H1 (cell line): ENCODE data around the gene TEX101. TPM values are rescaled to one million over a fixed set of nuclear protein-coding genes. Genes with fewer than 3 reads are reported as not detected.

ENCODE experiments used
- CTCF ChIA-PET: fragments of 300-600 bp; sonication (Branson Sonifier 250); formaldehyde crosslinking; loops from one replicate; lab custom pipeline; 2021; ENCODE audit not compliant: partially characterized antibody; lab: Charles Lee
- POLR2A ChIA-PET: fragments of 300-600 bp; sonication (Branson Sonifier 250); formaldehyde crosslinking; loops from one replicate; lab custom pipeline; 2021; ENCODE audit warnings: inconsistent platforms; ENCODE audit not compliant: partially characterized antibody; lab: Charles Lee
- DNase-seq, 2 experiments: peaks; one replicate each; pipeline versions ENCODE4 v3.0.0 to v3.0.0-alpha.2; 2010 to 2022; ENCODE audit warnings: low spot score in 2 of 2, low read depth in 1 of 2, mixed read lengths in 1 of 2
- FAIRE-seq: peaks from 2 replicates; lab custom pipeline; 2011; peaks lifted over from hg19 to GRCh38; lab: Jason Lieb, UNC
- H2AFZ ChIP-seq: 2 replicates; pipeline ENCODE4 v1.8.1; 2012; ENCODE audit warnings: low read length, inconsistent platforms
- H2AK5ac ChIP-seq: 2 replicates; pipeline ENCODE4 v1.6.1; 2013; ENCODE audit warnings: low read depth, low read length
- H2BK120ac ChIP-seq: replicated peaks from 2 replicates; pipeline ENCODE3; 2013; ENCODE audit warnings: low read depth, low read length, inconsistent platforms
- H2BK12ac ChIP-seq: 2 replicates; pipeline ENCODE4 v1.6.1; 2013; ENCODE audit warnings: low read depth, low read length
- H2BK15ac ChIP-seq: 2 replicates; pipeline ENCODE4 v1.6.1; 2013; ENCODE audit warnings: low read length
- H2BK20ac ChIP-seq: 2 replicates; pipeline ENCODE4 v1.6.1; 2013; ENCODE audit warnings: low read length
- H2BK5ac ChIP-seq: 2 replicates; pipeline ENCODE4 v1.6.1; 2013; ENCODE audit warnings: low read depth, low read length
- H3K14ac ChIP-seq: 2 replicates; pipeline ENCODE4 v1.6.1; 2013; ENCODE audit warnings: inconsistent platforms; ENCODE audit not compliant: insufficient read length
- H3K18ac ChIP-seq: 2 replicates; pipeline ENCODE4 v1.6.1; 2013; ENCODE audit warnings: low read length; ENCODE audit errors: extremely low read depth
- H3K23ac ChIP-seq: 2 replicates; pipeline ENCODE4 v1.6.1; 2013; ENCODE audit warnings: inconsistent platforms; ENCODE audit not compliant: insufficient read length
- H3K23me2 ChIP-seq: 2 replicates; pipeline ENCODE4 v1.6.1; 2013; ENCODE audit warnings: low read depth, low read length
- H3K27ac ChIP-seq: 2 replicates; pipeline ENCODE4 v1.6.1; 2011; ENCODE audit warnings: low read depth, low read length, inconsistent platforms
- H3K27me3 ChIP-seq, 4 experiments: replicated peaks in 1 of 4; 1 replicate in 1 of 4; 2 replicates in 3 of 4; pipeline versions ENCODE4 v1.6.1 to v1.8.1; 2011 to 2013; ENCODE audit warnings: low read length in 3 of 4, mild to moderate bottlenecking in 3 of 4, inconsistent platforms in 2 of 4, mixed read lengths in 2 of 4, moderate library complexity in 1 of 4; ENCODE audit not compliant: control insufficient read depth in 3 of 4, insufficient read depth in 3 of 4; ENCODE audit errors: extremely low read depth in 1 of 4
- H3K36me3 ChIP-seq, 4 experiments: 2 replicates each; pipeline versions ENCODE4 v1.6.1 to v1.8.1; 2011 to 2013; ENCODE audit warnings: mild to moderate bottlenecking in 4 of 4, low read length in 3 of 4, moderate library complexity in 2 of 4, control low read depth in 1 of 4, inconsistent platforms in 1 of 4; ENCODE audit not compliant: insufficient read depth in 4 of 4, control insufficient read depth in 2 of 4
- H3K4ac ChIP-seq: replicated peaks from 2 replicates; pipeline ENCODE3; 2013; ENCODE audit warnings: low read length, low read depth, mixed read lengths, inconsistent platforms; ENCODE audit not compliant: insufficient read length
- H3K4me1 ChIP-seq, 4 experiments: replicated peaks in 1 of 4; 1 replicate in 1 of 4; 2 replicates in 3 of 4; pipeline versions ENCODE4 v1.6.1 to v1.8.1; 2011 to 2013; ENCODE audit warnings: low read length in 3 of 4, inconsistent platforms in 2 of 4, mixed read lengths in 1 of 4; ENCODE audit not compliant: insufficient read depth in 4 of 4, control insufficient read depth in 3 of 4
- H3K4me2 ChIP-seq, 2 experiments: 2 replicates each; pipeline versions ENCODE4 v1.6.1 to v1.8.1; 2011 to 2013; ENCODE audit warnings: low read depth in 2 of 2, low read length in 2 of 2, control low read depth in 1 of 2, inconsistent platforms in 1 of 2, mild to moderate bottlenecking in 1 of 2; ENCODE audit not compliant: insufficient read depth in 1 of 2
- H3K4me3 ChIP-seq, 4 experiments: fragments of 200-600, 300-600 bp in 1 of 4; sonication (generic), shearing (Covaris generic), sonication (Bioruptor Twin) in 1 of 4; 2 replicates each; pipeline versions ENCODE4 v1.5.1 to v1.8.1; 2011 to 2016; ENCODE audit warnings: low read length in 4 of 4, low read depth in 3 of 4, control low read depth in 2 of 4, inconsistent platforms in 2 of 4, mild to moderate bottlenecking in 2 of 4, mixed read lengths in 1 of 4, moderate library complexity in 1 of 4; ENCODE audit not compliant: insufficient read depth in 2 of 4; ENCODE audit errors: extremely low read depth in 1 of 4
- H3K56ac ChIP-seq: replicated peaks from 2 replicates; pipeline ENCODE3; 2013; ENCODE audit warnings: low read depth, mild to moderate bottlenecking, mixed read lengths, low read length, inconsistent platforms; ENCODE audit not compliant: insufficient read length
- H3K79me1 ChIP-seq: 2 replicates; pipeline ENCODE4 v1.6.1; 2013; ENCODE audit warnings: low read depth, low read length, control low read depth
- H3K79me2 ChIP-seq, 2 experiments: 2 replicates each; pipeline versions ENCODE4 v1.6.1 to v1.8.1; 2012 to 2013; ENCODE audit warnings: low read length in 2 of 2, mild to moderate bottlenecking in 2 of 2, inconsistent platforms in 1 of 2; ENCODE audit not compliant: insufficient read depth in 2 of 2, control insufficient read depth in 1 of 2
- H3K9ac ChIP-seq, 4 experiments: replicated peaks in 1 of 4; 1 replicate in 1 of 4; 2 replicates in 3 of 4; pipeline versions ENCODE4 v1.6.1 to v1.8.1; 2011 to 2013; ENCODE audit warnings: low read depth in 3 of 4, low read length in 3 of 4, control low read depth in 2 of 4, mild to moderate bottlenecking in 2 of 4, moderate library complexity in 2 of 4, inconsistent platforms in 1 of 4; ENCODE audit errors: extremely low read depth in 1 of 4
- H3K9me3 ChIP-seq, 2 experiments: 2 replicates each; pipeline versions ENCODE4 v1.6.1 to v1.8.1; 2012 to 2013; ENCODE audit warnings: mild to moderate bottlenecking in 2 of 2, moderate library complexity in 2 of 2, control low read depth in 1 of 2, inconsistent platforms in 1 of 2, low read depth in 1 of 2, low read length in 1 of 2, mixed read lengths in 1 of 2; ENCODE audit not compliant: insufficient read depth in 2 of 2
- H4K20me1 ChIP-seq, 2 experiments: replicated peaks in 1 of 2; 2 replicates each; pipeline versions ENCODE3 to v1.8.1; 2011 to 2013; ENCODE audit warnings: inconsistent platforms in 2 of 2, low read length in 2 of 2, mild to moderate bottlenecking in 1 of 2; ENCODE audit not compliant: insufficient read depth in 2 of 2, control insufficient read depth in 1 of 2
- H4K5ac ChIP-seq: 2 replicates; pipeline ENCODE4 v1.6.1; 2013; ENCODE audit warnings: low read length, low read depth, mixed read lengths, inconsistent platforms; ENCODE audit not compliant: insufficient read length
- H4K8ac ChIP-seq: 2 replicates; pipeline ENCODE4 v1.8.0; 2013; ENCODE audit warnings: mild to moderate bottlenecking, moderate library complexity, low read length, inconsistent platforms; ENCODE audit not compliant: insufficient read depth; ENCODE audit errors: extremely low read depth
- H4K91ac ChIP-seq: replicated peaks from 2 replicates; pipeline ENCODE3; 2013; ENCODE audit warnings: low read length, mixed read lengths, inconsistent platforms; ENCODE audit not compliant: insufficient read length
- BCL11A ChIP-seq, 2 experiments: IDR thresholded peaks; one replicate each; pipeline ENCODE4 v1.6.1; 2011; ENCODE audit warnings: low read depth in 2 of 2, low read length in 2 of 2, mild to moderate bottlenecking in 2 of 2
- CBX5 ChIP-seq: fragments of 300-800, 300-1000 bp; sonication (generic); IDR thresholded peaks from 2 replicates; pipeline ENCODE4 v1.7.1; 2016; ENCODE audit warnings: antibody characterized with exemption, low read length, low read depth
- CEBPB ChIP-seq: IDR thresholded peaks from 2 replicates; pipeline ENCODE4 v1.6.1; 2012; ENCODE audit warnings: low read depth, low read length
- CHD1 ChIP-seq: IDR thresholded peaks from 2 replicates; pipeline ENCODE4 v1.6.1; 2012; ENCODE audit warnings: low read depth, low read length, improper control_type of control experiment
- CTCF ChIP-seq, 3 experiments: IDR thresholded peaks; 1 replicate in 2 of 3; 2 replicates in 1 of 3; pipeline versions ENCODE4 v1.5.1 to v1.6.1; 2011; ENCODE audit warnings: low read length in 3 of 3, mild to moderate bottlenecking in 3 of 3, inconsistent platforms in 2 of 3, low read depth in 1 of 3, moderate library complexity in 1 of 3; ENCODE audit not compliant: insufficient read depth in 1 of 3; ENCODE audit errors: control extremely low read depth in 1 of 3
- EGR1 ChIP-seq: IDR thresholded peaks from 2 replicates; pipeline ENCODE4 v1.6.1; 2011; ENCODE audit warnings: low read depth, low read length, borderline replicate concordance
- HDAC2 ChIP-seq, 2 experiments: fragments of 300-600 bp in 1 of 2; sonication (generic) in 1 of 2; IDR thresholded peaks; 2 replicates each; pipeline ENCODE4 v1.6.1; 2011 to 2012; ENCODE audit warnings: low read depth in 2 of 2, low read length in 2 of 2, mild to moderate bottlenecking in 2 of 2, moderate library complexity in 2 of 2, borderline replicate concordance in 1 of 2, inconsistent platforms in 1 of 2
- RAD21 ChIP-seq, 2 experiments: IDR thresholded peaks in 1 of 2; conservative IDR thresholded peaks in 1 of 2; 2 replicates each; pipeline ENCODE4 v1.6.1; 2011; ENCODE audit warnings: low read depth in 2 of 2, low read length in 2 of 2, improper control_type of control experiment in 1 of 2, inconsistent platforms in 1 of 2, mild to moderate bottlenecking in 1 of 2, moderate library complexity in 1 of 2
- SAP30 ChIP-seq: fragments of 300-600 bp; sonication (generic); IDR thresholded peaks from 2 replicates; pipeline ENCODE4 v1.7.1; 2012; ENCODE audit warnings: low read length, moderate library complexity, mild to moderate bottlenecking, inconsistent platforms; ENCODE audit not compliant: insufficient read depth, insufficient replicate concordance
- WGBS, 2 experiments: shearing (Covaris generic) in 1 of 2; methylation state at CpG; one replicate each; pipeline versions ENCODE4 v1.1.6 to v1.1.7; 2013 to 2015; ENCODE audit warnings: low lambda C conversion rate in 2 of 2, mixed read lengths in 2 of 2, inconsistent platforms in 1 of 2, low coverage in 1 of 2, missing lambda C conversion rate in 1 of 2; ENCODE audit not compliant: insufficient replicate concordance in 2 of 2, insufficient coverage in 1 of 2, insufficient read length in 1 of 2; ENCODE audit errors: extremely low coverage in 1 of 2, missing lambda C conversion rate in 1 of 2; 5-methylcytosine and 5-hydroxymethylcytosine counted together
- polyA plus RNA-seq, 7 experiments: library from polyadenylated mRNA; depleted of rRNA in 3 of 7; stranded (reverse) in 5 of 7; unstranded in 2 of 7; fragments of >200 nt in 5 of 7; fragments of 200-250 nt in 2 of 7; gene quantifications; 1 replicate in 5 of 7; 2 replicates in 1 of 7; 4 replicates in 1 of 7; pipeline versions ENCODE4 v1.2.1 to v1.2.3, GENCODE V29; 2011 to 2013; ENCODE audit warnings: missing spikeins in 2 of 7, mixed read lengths in 2 of 7
- total RNA-seq: library from RNA; stranded (reverse); fragmentation: NEBNext Ultra II Directional; extraction: Animal tissue kit (Norgen Biotek cat#: 25700); gene quantifications from 2 replicates; pipeline ENCODE4 v1.2.1, GENCODE V29; 2021

The TEX101 gene
- total and polyA plus RNA-seq, 2 of the 8 experiments (the other 6 are each of a cell fraction or from before 2014, with no cell fraction given) = 0.12 TPM; not detected in 1

- CTCF ChIA-PET = interaction anchor here (4.9 to 5.3 kb wide), 2 partner anchors 9 to 89 kb away, joined by 35 to 49 read pairs; no protein-coding TSS in a partner anchor
- POLR2A ChIA-PET = no interaction called here
- Histone ChIP-seq H3K36me3 (no peaks in the 10 kb centered on the region), H4K8ac (no peak overlapping the region), H4K20me1 (no peaks in the 10 kb centered on the region), H3K23ac (no peak overlapping the region), H3K4me1 (no peaks in the 10 kb centered on the region; a peak in 1 of 7 replicates), H3K23me2 (no peaks in the 10 kb centered on the region), H2BK5ac (no peak overlapping the region), H2BK20ac (no peak overlapping the region), H2BK12ac (no peak overlapping the region), H2BK15ac (no peak overlapping the region), H3K79me2 (no peaks in the 10 kb centered on the region), H3K4me2 (no peak overlapping the region), H3K79me1 (no peaks in the 10 kb centered on the region), H2AFZ (no peak overlapping the region), H4K91ac (no peak overlapping the region), H4K5ac (no peak overlapping the region), H3K9ac (no peak overlapping the region), H3K18ac (no peak overlapping the region), H3K56ac (no peak overlapping the region), H3K14ac (no peak overlapping the region), H3K4ac (no peak overlapping the region), H3K9me3 (no peaks in the 10 kb centered on the region), H2BK120ac (no peak overlapping the region), H3K27me3 (no peaks in the 10 kb centered on the region), H3K4me3 (no peak overlapping the region), H3K27ac (no peak overlapping the region), H2AK5ac (no peak overlapping the region)
- WGBS, 2 experiments = 82% methylated on average over 6 of the region's 6 CpGs; no CpG with 5 or more reads in 1 of the 2 experiments
- peak; percentile 60 for FAIRE-seq
- no peak for DNase-seq
- TF ChIP-seq SAP30 = no peak
- no peak for TF ChIP-seq CHD1
- TF ChIP-seq EGR1 = no peak
- no peak for TF ChIP-seq CEBPB
- no peak for TF ChIP-seq HDAC2 (IDR thresholded peaks at IDR 0.05; ENCODE audit: borderline replicate concordance in 1 of 2, low read depth in 2 of 2, low read length in 2 of 2)
- TF ChIP-seq CTCF (IDR thresholded peaks at IDR 0.05; ENCODE audit: control extremely low read depth in 1 of 3, insufficient read depth in 1 of 3, low read depth in 1 of 3, low read length in 3 of 3) = peak; percentile 40 to 62 (median 50)
- no peak for TF ChIP-seq BCL11A (IDR thresholded peaks at IDR 0.05; ENCODE audit: low read depth in 2 of 2, low read length in 2 of 2)
- TF ChIP-seq CBX5 = no peak
- peak; percentile 64 to 71 for TF ChIP-seq RAD21 (IDR thresholded peaks at IDR 0.05 in 1 of 2, conservative IDR thresholded peaks at IDR 0.05 in 1 of 2; ENCODE audit: low read depth in 2 of 2, low read length in 2 of 2)
Observed at GRCh38 chr19:43430142-43430710, 15.5 kb downstream of the TEX101 start.
